ENCODE data around the gene E2F2.
"Not testable (repeated sequence)": the region's sequence is repeated elsewhere in the genome, so short reads cannot be mapped to it uniquely, and the experiment has no call there.

E2F2 gene

DNA sequence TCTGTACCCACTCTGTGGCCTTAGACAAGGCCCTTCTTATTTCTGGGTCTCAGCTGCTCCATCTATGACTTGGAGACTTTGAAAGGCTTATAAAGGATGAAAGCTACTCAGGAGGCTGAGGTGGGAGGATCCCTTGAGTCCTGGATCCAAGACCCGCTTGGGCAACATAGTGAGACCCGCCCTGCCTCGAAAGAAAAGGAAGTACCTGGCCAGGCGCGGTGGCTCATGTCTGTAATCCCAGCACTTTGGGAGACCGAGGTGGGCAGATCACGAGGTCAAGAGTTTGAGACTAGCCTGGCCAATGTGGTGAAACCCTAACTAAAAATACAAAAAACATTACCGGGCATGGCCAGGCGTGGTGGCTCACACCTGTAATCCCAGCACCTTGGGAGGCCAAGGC lies 14.8 kb upstream of the E2F2 start:
- no peak for DNase-seq

DNA sequence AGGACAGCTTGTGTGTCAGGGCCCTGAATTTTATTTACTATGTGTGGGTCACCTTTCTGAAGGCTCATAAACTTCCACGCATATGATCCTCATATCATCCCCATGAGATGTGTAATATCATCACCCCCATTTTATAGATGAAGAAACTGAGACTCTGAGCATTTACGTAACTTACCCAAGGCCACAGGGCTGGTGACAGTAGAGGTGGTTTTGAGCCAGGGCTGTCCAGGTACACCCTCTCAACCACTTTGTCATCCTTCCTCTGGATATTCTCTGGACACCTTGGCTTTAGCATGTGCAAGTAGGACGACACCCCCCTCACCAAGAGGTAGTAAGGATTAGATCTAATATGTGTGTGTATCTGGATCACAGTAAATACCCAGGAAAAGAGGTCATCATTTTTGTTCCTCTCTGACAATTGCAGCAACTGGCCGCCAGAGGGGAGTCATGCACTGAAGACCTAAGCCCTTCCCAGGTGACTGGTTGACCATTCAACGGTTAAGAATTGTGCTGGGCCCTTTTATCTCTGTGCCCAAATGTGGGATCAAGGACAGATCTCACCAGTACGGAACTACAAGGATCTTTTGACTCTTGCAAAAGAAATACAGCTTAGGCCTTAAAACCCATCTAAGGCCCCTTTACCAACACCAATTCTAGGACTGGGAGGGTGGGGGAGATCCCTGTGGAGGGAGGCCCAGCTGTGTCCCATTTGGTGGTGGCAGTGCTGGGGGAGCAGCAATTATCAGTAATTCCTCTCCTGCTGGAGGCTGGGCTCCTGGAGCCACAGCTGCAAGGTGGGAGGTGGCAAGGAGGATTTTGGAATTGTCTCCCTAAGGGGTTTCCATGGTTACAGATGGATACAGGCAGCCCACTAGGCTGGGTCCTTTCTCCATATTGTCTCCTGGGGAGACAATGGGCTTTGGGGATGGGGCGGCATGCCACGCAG lies 13.7 kb upstream of the E2F2 start:
- DNase-seq, result no peak

DNA sequence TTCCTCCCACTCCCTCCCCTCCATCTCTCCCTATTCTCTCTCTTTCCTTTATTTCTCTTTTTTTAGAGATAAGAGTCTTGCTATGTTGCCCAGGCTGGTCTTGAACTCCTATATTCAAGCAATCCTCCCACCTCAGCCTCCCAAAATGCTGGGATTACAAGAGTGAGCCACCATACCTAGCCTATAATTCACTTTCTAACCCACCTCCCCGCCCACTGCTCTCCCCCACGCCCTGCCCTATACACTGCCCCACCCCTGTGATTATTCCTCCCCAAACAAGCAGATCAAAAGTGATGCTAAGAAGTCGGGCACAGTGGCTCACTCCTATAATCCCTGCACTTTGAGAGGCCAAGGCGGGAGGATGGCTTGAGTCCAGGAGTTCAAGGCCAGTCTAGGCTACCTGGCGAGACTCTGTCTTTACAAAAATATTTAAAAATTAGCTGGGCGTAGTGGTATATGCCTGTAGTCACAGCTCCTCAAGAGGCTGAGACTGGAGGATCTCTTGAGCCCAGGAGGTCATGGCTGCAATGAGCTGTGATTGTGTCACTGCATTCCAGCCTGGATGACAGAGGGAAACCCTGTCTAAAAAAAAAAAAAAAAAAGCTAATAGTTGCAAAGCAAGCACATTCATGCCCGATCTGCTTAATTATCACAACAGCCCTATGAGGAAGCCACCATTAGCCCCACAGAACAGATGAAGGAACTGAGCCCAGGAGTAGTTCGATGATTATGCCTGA lies 12.8 kb upstream of the E2F2 start:
- DNase-seq, result no peak

DNA sequence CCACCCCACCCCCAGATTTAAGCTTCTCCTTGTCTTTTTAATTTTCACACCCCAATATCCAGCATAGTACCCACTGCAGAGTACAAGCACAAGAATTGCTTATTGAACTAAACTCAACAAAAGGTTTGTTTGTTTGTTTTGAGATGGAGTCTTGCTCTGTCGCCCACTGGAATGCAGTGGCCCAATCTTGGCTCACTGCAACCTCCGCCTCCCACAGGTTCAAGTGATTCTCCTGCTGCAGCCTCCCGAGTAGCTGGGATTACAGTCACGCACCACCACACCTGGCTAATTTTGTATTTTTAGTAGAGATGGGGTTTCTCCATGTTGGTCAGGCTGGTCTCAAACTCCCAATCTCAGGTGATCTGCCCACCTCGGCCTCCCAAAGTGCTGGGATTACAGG lies 11.9 kb upstream of the E2F2 start:
- DNase-seq, result not testable (repeated sequence)

DNA sequence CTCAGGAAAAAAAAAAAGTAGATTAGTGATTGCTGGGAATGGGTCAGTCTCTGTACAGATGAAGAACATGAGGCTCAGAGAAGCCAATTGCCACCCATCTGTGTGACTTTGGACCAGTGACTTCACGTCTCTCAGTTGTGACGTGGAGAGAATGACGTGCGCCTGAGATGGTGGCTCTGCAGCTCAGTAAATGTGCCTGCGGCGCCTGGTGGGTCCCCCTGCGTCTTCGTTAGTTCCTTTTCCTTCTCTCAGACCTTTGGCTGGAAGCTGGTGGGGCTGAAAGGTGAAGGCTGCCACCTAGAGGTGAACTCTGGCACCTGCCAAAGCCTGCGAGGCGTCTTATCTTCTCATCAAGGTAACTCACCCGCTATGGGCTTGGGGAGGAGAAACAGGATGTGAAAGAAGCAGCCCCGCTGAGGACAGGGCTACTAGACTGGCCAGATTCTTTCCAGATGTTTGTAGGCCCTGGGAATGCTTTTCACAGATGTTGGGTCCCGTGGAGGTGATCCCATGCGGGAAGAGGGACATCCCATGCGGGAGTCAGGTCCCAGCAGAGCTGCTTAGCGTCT lies 8.7 kb upstream of the E2F2 start:
- DNase-seq, result peak; percentile 84

DNA sequence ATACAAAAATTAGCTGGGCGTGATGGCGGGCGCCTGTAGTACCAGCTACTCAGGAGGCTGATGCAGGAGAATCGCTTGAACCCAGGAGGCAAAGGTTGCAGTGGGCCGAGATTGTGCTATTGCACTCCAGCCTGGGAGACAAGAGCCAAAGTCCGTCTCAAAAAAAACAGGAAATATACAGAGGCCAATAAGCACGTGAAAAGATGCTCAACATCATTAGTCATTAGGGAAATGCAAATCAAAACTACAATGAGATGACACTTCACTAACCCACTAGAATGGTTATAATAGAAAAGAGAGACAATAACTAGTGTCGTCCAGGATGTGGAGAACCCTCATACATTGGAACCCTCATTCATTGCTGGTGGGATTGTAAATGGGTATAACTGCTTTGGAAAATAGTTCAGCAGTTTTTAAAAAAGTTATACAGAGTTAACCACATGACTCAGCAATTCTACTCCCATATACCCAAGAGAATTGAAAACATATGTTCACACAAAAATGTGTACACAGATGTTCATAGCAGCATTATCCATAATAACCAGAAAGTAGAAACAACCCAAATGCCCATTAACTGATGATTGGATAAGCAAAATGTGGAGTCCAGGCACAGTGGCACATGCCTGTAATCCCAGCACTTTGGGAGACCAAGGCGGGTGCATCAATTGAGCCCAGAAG lies 6.4 kb upstream of the E2F2 start:
- no peak for DNase-seq

DNA sequence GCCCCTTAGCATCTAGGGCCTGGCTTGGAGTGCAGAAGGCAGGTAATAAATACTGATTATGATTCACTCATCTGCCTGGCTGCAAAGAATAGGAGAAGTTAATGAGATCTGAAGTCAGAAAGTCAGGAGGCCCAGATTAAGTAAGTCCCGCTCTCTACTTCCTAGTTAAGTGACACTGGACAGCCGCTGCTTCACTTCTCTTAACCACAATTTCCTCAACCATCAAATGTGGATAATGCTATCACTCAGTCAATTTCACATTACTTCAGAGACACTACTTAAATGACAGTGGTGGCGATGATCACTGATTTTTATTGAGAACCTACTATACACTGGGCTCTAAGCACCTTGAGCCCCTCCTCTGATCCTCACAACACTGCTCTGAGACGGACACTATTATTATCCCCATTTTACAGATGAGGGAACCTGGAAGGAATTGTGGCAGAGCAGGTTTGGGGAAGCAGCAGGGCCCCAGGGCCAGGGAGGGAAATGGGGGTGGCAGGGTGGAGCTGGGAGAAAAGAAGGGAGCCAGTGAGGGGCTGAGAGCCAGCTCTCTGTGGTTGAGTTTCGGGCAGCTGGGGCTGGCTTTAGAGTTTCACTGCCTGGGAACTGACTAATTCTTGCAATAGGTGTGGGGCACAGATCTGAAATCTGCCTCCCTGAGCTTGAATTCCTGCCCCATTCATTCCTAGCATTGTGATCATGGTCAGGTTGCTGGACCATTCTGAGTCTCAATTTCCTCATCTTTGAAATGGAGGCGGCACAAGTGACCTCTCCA lies 2.4 kb upstream of the E2F2 start:
- DNase-seq, result peak; percentile 72

DNA sequence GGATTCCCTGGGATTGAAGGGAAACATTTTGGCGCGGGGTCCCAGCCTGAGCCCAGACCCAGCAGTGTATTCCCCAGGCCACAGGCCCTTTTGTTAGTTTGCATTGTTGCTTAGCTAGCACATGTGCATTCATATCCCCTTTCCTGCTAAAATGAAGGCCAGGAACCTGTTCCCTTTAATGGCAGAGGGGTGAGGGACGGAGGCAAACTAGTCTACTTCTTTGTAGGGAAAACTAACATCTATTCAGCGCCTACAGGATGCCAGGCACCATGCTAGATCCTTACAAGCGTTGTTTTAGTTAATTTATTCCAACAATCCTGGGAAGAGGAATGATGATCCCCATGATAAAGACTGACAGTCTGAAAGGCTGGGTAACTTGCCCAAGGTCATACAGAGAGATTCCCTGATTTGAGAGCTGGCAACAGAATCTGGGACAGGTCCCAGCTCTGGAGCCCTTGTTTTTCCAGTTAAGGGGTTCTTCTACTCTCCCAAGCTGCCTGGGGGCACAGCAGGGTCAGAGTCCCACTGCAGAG lies 595 bp upstream of the E2F2 start:
- DNase-seq, result no peak

DNA sequence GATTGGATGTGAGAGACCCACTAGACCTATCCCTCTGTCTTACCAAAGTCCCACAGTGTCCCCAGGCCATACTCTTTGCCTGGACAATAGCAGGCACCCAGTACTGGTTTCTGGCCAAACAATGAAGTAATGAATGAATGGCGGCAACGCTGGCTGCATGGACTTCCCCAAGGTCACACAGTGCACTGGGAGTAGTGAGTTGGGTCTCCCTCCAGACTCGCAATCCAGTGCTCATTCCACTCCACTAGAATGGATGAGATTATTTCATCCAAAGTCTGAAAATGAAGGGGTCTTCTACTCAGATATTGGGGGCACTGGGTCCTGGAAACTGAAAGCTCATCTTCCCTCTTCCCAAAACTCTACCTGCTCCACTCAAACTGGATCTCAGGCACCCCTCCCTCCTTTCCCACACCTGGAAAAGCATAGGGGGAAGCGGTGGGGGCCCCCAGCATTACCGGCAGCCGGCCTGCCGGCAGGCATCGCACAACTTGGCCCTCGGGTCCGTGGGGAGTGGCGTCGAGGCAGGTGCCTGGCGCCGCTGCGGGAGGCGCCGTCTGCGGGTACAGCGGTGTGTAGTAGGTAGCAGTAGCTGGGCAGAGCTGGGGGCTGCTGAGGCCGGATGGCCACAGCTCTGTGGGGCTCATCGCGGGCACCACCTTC lies 816 bp downstream of the E2F2 start:
- DNase-seq, result no peak

DNA sequence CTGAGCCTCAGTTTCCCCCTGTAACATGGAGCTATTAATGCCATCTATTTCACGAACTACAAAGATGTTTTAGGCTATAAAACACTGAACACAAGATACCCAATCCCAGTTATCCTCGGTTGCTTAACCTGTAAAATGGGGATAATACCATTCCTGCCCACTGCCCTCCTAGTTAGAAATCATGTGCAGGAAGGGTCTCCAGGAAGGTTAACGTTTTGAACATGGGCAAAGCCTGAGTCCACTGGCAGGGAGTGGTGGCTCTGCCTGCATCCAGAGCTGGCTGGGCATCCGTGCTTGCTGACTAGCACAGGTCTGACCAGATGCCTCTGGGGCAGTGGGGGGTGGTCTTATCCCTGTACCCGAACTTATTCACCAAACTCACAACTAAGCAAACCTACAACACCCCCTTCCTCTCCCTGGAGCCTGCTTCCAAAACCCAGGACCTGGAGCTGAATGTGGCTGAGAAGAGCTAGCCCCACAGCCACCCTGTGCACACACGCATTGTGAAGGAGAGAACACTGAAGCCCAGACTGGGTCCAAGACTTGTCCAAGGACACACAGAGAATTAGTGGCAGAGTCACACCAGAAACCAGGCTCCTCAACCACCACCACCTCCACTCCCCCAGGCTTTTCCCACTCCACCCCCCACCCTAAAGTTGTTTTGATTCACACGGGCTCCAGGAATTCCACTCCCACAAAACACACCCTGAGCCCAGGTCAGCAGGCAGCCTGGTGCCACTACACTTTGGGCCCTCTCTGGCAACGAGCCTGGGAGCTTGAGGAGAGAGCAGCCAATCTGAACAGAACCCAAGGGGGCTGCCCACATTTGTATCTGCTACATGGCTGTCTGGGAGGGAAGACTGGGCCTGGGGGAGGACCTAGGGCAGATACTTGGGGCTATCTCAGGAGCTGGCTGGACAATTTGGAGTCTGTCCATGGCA lies 1.6 kb downstream of the E2F2 start:
- DNase-seq, result no peak

DNA sequence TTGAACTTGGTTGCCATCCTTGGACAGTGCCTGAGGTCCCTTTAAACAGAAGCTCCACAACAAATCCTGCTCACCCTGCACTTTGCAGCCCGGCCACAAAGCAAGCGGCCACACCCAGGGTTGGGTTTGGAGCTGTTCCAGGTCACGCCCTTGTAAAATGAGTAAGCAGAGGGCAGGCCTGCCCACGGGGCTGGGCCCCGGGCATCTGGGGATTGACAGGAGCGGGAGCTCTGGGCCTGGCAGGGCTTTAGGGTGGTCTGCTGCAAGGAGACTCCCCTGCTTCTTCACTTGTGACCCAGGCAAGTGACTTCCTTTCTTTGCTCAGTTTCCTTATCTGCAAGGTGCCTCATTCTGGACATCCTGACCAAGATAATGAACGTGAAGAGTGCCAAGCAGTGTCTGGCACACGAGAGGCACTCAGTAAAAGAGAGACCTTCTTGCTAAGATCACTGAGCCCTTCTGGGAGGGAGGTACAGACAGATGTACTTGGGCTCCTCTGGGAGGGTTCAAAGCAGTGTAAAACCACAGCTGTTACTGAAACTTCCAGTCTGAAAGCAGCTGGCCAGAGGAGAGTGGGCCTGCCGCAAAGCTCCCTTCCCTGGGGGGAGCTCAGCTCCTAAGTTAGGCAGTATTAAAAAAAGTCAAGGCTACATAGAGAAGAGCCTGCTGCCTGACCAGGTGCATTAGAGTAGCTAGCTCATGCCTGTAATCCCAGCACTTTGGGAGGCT lies 2.6 kb downstream of the E2F2 start:
- peak; percentile 71 for DNase-seq

DNA sequence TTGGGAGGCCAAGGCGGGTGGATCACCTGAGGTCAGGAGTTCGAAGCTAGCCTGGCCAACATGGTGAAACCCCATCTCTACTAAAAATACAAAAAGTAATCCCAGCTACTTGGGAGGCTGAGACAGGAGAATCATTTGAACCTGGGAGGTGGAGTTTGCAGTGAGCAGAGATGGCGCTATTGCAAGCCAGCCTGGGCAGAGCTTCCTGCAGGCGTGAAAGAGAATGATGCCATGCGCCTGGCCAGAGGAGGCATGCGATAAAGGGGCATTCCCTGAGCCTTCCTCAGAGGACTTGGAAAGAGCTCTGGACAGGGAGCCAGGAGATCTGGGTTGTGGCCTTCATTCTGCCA lies 3.2 kb downstream of the E2F2 start:
- no peak for DNase-seq

DNA sequence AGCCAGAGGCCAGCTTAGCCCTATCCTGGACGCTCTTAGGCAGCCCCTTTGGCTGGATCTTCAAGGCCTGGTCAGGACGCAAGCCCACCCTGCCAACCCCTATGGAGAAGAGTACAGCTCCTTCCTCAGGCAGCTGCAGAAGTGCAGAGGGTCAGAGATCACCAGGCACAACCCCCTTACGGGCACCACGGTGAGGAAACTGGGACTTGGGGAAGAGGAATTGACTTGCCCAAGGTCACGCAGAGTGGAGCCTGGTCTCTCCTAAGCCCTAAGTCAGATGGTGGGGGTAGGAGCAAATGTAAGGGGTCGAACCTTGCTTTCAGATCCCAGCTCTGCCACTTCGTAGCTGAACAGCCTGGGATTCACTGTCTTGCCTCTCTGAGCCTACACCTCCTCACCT lies 3.7 kb downstream of the E2F2 start:
- DNase-seq, result no peak

DNA sequence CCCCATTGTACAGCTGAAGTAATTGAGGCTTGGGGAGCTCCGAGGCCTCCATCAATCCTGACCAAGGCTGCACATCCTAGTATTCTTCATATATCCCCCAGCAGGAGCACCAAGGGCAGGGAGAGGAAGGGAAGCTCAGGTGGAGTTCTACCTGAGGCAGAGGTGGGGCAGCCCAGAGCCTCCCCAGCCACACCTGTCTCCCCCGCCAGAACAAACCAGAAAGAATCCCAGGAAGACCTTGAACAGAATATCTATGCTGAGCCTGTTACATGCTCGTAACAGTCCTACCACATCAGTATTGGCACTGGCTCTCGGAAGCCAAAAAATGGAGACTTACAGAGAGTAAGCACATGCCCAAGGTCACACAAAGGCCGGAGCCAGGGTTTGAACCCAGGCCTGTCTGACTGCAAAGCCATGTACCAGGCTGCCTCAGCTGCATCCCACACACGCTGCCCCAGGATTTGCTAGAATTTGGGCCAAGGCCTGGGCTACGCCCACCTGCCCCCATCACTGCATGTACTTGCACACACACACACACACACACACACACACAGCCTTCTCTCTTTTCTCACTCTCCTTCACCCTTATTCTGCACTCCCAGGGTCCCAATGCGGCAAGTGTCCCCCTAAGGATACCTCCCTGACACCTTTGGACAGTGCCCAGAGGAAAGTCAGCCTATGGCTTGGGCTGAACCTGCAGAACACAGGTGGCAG lies 4.5 kb downstream of the E2F2 start:
- DNase-seq, result no peak

DNA sequence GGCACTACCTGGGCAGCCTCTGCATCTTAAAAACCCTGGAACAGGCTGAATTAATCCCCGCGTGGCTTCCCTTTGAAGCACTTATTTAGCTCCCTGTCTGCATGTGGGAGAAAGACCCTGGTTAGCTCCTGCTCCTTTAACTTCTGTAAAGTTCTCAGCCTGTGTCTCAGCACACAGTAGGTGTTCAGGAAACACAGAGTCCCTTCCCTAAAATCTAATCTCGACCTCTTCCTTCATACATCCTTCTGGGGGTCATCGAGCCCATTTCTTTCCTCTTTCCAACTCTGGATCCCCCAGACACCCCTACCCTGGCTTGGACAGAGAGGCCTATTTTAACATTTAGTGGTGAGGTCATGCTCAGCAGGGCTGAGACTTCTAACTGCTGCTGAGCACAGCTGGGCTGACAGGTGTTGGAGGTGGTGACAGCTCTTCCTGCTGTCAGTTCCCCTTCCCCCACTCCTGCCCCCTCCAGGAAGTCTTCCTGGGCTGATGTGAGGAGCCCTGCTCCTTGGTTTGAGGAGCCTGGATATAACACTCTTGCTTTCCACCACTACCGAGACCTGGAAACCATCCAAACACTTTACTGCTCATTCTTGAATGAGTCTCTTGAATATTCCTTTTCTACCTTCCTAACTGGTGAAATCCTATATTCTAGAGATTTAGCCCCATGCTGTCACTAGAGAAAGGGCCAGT lies 5.3 kb downstream of the E2F2 start:
- peak; percentile 2 for DNase-seq

DNA sequence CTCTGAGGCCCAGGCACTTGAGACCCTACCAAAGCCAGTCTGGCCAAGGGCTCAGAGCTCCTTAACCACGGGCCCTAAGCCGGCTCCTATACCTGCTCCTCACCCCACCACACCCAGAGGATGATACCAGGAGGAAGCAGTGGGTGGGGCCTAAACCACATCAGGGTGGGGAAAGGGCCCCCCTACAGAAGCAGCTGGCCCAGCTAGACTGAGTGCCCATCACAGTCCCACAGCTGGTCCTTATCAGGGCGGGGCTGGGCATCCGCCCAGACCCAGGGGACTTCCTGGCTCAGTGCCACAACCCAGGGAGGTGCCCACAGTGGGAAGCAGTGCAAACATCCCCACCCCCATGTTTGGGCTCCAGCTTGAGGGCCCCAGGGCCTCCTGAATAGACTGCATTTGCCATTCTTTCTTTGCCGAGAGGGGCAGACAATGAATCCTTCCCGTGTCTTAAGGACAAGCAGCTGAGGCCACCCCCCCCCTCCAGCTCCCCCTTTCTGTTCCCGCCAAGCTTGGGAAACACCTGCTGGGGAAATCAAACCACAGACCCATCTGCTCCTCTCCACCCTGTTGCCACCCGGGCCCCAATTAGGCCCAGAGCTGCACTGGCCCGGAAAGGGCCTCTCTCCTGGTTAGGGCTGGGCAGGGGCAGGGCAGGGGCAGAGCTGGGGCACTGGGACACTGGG lies 6.2 kb downstream of the E2F2 start:
- DNase-seq, result peak; percentile 82

DNA sequence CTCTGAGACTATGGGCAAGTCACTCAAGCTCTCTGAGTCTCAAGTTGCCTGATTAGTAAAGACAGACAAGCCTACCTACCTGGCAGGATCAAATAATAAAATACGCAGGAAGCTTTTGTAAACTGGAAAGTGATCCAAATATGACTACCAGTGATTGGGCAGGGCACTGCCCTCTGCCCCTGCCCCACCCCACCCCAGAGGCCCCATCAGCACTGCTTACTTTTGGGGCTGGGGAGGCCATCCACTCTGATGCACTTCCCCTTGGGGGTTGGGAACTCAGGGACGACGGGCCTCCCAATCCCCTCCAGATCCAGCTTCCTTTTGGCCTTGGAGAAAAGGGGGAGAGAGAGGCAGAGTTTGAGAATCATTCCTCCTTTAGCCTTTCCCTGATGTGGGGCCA lies 6.9 kb downstream of the E2F2 start:
- DNase-seq, result no peak
